HG02943 (cell line): ENCODE measurements around the gene ITPKB.

Experiments
- ATAC-seq: cut with Tn5 transposase; IDR thresholded peaks from one replicate; pipeline ENCODE4 v1.9.1; 2021; ENCODE audit warnings: mild to moderate bottlenecking, low read depth, moderate library complexity; ENCODE audit not compliant: unreplicated experiment

Gene ITPKB

GRCh38 chr1:226655251-226656163 lies 83.6 kb downstream of the ITPKB start:
- ATAC-seq, result no peak

GRCh38 chr1:226654668-226655055 lies 84.4 kb downstream of the ITPKB start:
- ATAC-seq, result no peak

- ATAC-seq, result no peak
Measured at GRCh38 chr1:226654046-226654667, 84.9 kb downstream of the ITPKB start.

GRCh38 chr1:226653311-226653921 lies 85.7 kb downstream of the ITPKB start:
- peak; percentile 67 for ATAC-seq

GRCh38 chr1:226652613-226653012 lies 86.5 kb downstream of the ITPKB start:
- no peak for ATAC-seq

- no peak for ATAC-seq
Measured at GRCh38 chr1:226651732-226652105, 87.4 kb downstream of the ITPKB start.

- no peak for ATAC-seq
Measured at GRCh38 chr1:226651041-226651731, 87.9 kb downstream of the ITPKB start.

GRCh38 chr1:226650236-226650841 lies 88.7 kb downstream of the ITPKB start:
- ATAC-seq, result no peak

GRCh38 chr1:226649780-226650179 lies 89.3 kb downstream of the ITPKB start:
- no peak for ATAC-seq

- no peak for ATAC-seq
Measured at GRCh38 chr1:226649244-226649643, 89.8 kb downstream of the ITPKB start.

GRCh38 chr1:226648421-226648820 lies 90.7 kb downstream of the ITPKB start:
- no peak for ATAC-seq

- no peak for ATAC-seq
Measured at GRCh38 chr1:226647719-226648118, 91.4 kb downstream of the ITPKB start.

- ATAC-seq, result no peak
Measured at GRCh38 chr1:226646870-226647449, 92.1 kb downstream of the ITPKB start.

- no peak for ATAC-seq
Measured at GRCh38 chr1:226646026-226646869, 92.8 kb downstream of the ITPKB start.

GRCh38 chr1:226645279-226645976 lies 93.7 kb downstream of the ITPKB start:
- no peak for ATAC-seq

- no peak for ATAC-seq
Measured at GRCh38 chr1:226644541-226645176, 94.4 kb downstream of the ITPKB start.

- ATAC-seq, result no peak
Measured at GRCh38 chr1:226643611-226644540, 95.2 kb downstream of the ITPKB start.
